Thyroid gland (tissue), 4 donors: ENCODE data around the gene BGN.

Source experiments
- POLR2A ChIP-seq, 2 donors: fragments of 450-650 bp; IDR thresholded peaks; one replicate each; pipeline ENCODE4 v1.6.1; 2017; ENCODE audit warnings: antibody characterized with exemption in 2 of 2, mild to moderate bottlenecking in 2 of 2, moderate library complexity in 1 of 2
- TF ChIP-seq, protein P1 (sequence below), 6 experiments: fragments of 200-600 bp in 3 of 6; fragments of 450-650 bp in 3 of 6; sonication (generic) in 3 of 6; IDR thresholded peaks; one replicate each; pipeline ENCODE4 v1.5.1; 2016 to 2019; ENCODE audit warnings: antibody characterized with exemption in 6 of 6, mild to moderate bottlenecking in 2 of 6, inconsistent platforms in 1 of 6, moderate library complexity in 1 of 6

DNA sequence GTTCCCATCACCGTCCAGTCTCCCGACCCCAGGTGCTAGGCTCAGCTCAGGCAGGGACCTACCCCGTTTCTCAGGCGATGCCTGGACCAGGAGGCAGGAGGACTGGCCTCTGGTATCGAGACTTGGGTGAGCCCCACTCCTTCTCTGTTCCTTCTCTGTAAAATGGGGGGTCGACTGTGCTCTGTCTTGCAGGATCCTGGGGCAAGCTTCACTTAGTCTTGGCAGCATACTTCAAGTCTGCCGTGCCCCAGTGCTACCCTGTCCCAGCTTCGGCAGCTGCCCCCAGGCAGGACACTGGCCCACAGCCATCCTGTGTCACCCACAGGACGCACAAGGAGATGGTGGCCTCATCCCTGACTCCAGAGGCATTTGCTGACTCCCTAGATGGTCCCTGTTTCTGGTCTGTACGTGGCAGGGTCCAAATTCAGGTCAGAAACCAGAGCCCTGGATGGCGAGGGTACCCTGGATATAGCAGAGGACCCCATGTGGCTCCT is 17.4 kb upstream of the BGN start:
- TF ChIP-seq, protein P1, sequence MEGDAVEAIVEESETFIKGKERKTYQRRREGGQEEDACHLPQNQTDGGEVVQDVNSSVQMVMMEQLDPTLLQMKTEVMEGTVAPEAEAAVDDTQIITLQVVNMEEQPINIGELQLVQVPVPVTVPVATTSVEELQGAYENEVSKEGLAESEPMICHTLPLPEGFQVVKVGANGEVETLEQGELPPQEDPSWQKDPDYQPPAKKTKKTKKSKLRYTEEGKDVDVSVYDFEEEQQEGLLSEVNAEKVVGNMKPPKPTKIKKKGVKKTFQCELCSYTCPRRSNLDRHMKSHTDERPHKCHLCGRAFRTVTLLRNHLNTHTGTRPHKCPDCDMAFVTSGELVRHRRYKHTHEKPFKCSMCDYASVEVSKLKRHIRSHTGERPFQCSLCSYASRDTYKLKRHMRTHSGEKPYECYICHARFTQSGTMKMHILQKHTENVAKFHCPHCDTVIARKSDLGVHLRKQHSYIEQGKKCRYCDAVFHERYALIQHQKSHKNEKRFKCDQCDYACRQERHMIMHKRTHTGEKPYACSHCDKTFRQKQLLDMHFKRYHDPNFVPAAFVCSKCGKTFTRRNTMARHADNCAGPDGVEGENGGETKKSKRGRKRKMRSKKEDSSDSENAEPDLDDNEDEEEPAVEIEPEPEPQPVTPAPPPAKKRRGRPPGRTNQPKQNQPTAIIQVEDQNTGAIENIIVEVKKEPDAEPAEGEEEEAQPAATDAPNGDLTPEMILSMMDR (IDR thresholded peaks at IDR 0.05), result no peak
- TF ChIP-seq POLR2A (IDR thresholded peaks at IDR 0.05), result no peak
